Subcutaneous abdominal adipose tissue (tissue), 5 donors: ENCODE data around the gene RIBC2.

Experiments used
- H3K27ac ChIP-seq: one replicate; pipeline ENCODE4 v1.7.0; 2013; ENCODE audit warnings: low read depth, mild to moderate bottlenecking, inconsistent platforms, low read length, moderate library complexity
- H3K27me3 ChIP-seq, 5 donors: one replicate each; pipeline ENCODE4 v1.7.0; 2013; ENCODE audit warnings: low read length in 5 of 5, inconsistent platforms in 1 of 5; ENCODE audit not compliant: control insufficient read depth in 5 of 5, insufficient read depth in 4 of 5
- H3K36me3 ChIP-seq, 5 donors: one replicate each; pipeline ENCODE4 v1.7.0; 2013; ENCODE audit warnings: low read length in 5 of 5; ENCODE audit not compliant: control insufficient read depth in 5 of 5, insufficient read depth in 5 of 5
- H3K4me1 ChIP-seq, 5 donors: one replicate each; pipeline ENCODE4 v1.7.0; 2013; ENCODE audit warnings: low read length in 5 of 5, mild to moderate bottlenecking in 3 of 5, moderate library complexity in 1 of 5; ENCODE audit not compliant: control insufficient read depth in 5 of 5, insufficient read depth in 5 of 5
- H3K4me3 ChIP-seq, 5 donors: one replicate each; pipeline ENCODE4 v1.7.0; 2013; ENCODE audit warnings: low read length in 5 of 5, low read depth in 1 of 5
- H3K9ac ChIP-seq, 5 donors: one replicate each; pipeline ENCODE4 v1.7.0; 2013; ENCODE audit warnings: low read length in 5 of 5, mild to moderate bottlenecking in 4 of 5, moderate library complexity in 3 of 5
- H3K9me3 ChIP-seq, 5 donors: one replicate each; pipeline ENCODE4 v1.7.0; 2013; ENCODE audit warnings: low read length in 5 of 5; ENCODE audit not compliant: control insufficient read depth in 5 of 5
- donor health status: healthy.
- donor health status: healthy.
- donor health status: healthy.
- donor health status: healthy.
- donor health status: healthy.

RIBC2 gene

DNA sequence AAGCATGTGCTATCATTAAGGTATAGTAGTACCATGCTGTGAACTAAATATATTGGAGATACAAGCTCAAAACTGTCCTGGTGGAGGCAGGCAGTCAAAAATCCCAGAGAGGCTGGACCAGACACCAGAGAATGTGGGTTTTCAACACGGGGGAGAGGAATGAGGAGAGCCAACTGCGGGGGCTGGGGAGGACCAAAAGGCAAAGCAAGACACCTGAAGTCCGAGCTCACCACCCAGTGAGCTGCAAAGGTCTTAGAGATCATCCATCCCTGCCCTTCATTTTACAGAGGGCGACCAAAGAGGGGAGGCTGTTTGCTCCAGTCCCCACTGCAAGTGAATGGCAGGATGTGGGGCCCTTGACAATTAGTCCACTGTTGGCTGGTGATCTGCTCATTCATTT lies 10.0 kb downstream of the RIBC2 start:
- Histone ChIP-seq H3K27ac (no peak overlapping the region), H3K27me3 (peaks cover 0 to 6% (median 3%) of the 10 kb centered on the region in 5 donors), H3K9me3 (peaks cover 0 to 9% (median 8%) of the 10 kb centered on the region in 5 donors), H3K36me3 (no peaks in the 10 kb centered on the region), H3K4me1 (peaks cover 0 to 4% (median 0%) of the 10 kb centered on the region in 5 donors), H3K4me3 (no peak overlapping the region), H3K9ac (no peak overlapping the region)

GRCh38 chr22:45424241-45424731 lies 10.8 kb downstream of the RIBC2 start:
- H3K27me3 ChIP-seq, result peaks cover 4 to 6% (median 5%) of the 10 kb centered on the region in 5 donors
- peaks cover 0 to 4% (median 0%) of the 10 kb centered on the region in 5 donors for H3K4me1 ChIP-seq
- H3K27ac ChIP-seq, result no peak overlapping the region
- no peak overlapping the region for H3K9ac ChIP-seq
- H3K9me3 ChIP-seq, result peaks cover 0 to 9% (median 8%) of the 10 kb centered on the region in 5 donors
- H3K4me3 ChIP-seq, result no peak overlapping the region
- no peaks in the 10 kb centered on the region for H3K36me3 ChIP-seq

DNA sequence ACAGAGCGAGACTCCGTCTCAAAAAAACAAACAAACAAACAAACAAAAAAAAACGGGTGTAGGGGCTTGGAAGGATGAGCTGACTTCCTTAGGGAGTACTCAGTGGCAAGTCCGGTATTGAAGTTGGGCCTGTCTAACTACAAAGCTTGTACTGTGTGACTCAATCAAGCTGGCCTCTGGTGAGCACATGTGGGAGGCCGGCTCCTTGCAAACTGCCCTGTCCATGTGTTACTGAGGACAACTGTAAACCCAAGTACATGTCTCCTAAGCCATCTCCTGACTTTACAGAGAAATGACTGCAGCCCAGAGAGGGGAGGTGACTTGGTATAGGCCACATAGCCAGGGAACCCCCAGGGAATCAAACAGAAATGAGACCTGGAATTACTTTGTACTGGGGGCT lies 11.6 kb downstream of the RIBC2 start:
- no peaks in the 10 kb centered on the region for H3K36me3 ChIP-seq
- H3K4me1 ChIP-seq, result peaks cover 0 to 6% (median 2%) of the 10 kb centered on the region in 5 donors
- H3K27me3 ChIP-seq, result peaks cover 4 to 8% (median 6%) of the 10 kb centered on the region in 5 donors
- H3K9ac ChIP-seq, result no peak overlapping the region
- no peak overlapping the region for H3K27ac ChIP-seq
- no peak overlapping the region for H3K4me3 ChIP-seq
- peaks cover 0 to 9% (median 7%) of the 10 kb centered on the region in 5 donors for H3K9me3 ChIP-seq

DNA sequence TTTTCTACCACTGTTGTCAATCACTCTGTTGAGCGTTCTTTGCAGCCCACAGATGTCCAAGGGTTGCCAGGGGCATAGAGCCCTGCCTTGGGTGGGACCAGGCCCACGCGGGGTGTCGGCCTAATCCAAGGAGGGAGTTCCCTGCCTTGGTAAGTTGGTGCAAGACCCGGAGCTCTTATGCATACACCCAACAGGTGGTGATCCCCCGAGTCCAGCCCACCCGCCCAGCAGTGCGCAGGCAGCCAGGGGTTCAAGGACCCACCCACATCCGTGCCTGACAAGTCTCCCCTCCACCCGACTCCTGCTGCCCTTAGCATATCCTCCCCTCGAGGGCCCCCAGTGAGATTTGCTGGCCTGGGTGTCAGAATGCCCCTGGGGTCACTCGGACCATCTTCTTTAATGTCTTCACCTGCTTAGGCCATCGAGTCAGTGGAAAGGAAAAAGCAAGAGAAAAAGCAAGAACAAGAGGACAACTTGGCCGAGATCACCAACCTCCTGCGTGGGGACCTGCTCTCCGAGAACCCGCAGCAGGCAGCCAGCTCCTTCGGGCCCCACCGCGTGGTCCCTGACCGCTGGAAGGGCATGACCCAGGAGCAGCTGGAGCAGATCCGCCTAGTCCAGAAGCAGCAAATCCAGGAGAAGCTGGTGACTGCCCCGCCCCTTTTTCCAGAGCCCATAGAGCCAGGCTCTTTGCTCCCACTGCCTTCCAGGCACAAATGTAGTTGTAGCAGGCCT lies 12.2 kb downstream of the RIBC2 start:
- H3K27ac ChIP-seq, result no peak overlapping the region
- no peak overlapping the region for H3K9ac ChIP-seq
- no peak overlapping the region for H3K4me3 ChIP-seq
- H3K36me3 ChIP-seq, result no peaks in the 10 kb centered on the region
- H3K9me3 ChIP-seq, result peaks cover 0 to 9% (median 7%) of the 10 kb centered on the region in 5 donors
- peaks cover 4 to 13% (median 6%) of the 10 kb centered on the region in 5 donors for H3K27me3 ChIP-seq
- H3K4me1 ChIP-seq, result peaks cover 0 to 9% (median 2%) of the 10 kb centered on the region in 5 donors

DNA sequence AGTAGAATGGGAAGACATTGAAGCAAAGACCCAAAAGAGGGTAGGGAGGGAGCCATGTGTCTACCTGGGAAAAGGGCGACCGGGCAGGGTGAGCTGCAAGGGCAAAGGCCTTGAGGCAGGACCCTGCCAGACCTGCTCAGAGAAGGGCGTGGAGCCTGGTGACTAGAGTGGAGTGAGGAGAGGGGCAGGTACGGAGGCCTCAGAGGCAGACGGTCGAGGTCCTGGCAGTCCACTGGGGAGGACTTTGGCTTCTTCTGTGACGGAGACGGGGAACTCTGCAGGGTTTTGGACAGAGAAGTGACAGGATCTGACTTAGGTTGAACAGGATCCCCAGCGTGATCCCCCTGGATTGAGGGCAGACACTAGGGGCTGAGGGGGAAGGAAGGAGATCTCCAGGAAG lies 12.9 kb downstream of the RIBC2 start:
- Histone ChIP-seq H3K4me3 (no peak overlapping the region), H3K27me3 (peaks cover 4 to 13% (median 6%) of the 10 kb centered on the region in 5 donors), H3K36me3 (no peaks in the 10 kb centered on the region), H3K27ac (no peak overlapping the region), H3K9ac (no peak overlapping the region), H3K9me3 (peaks cover 0 to 9% (median 7%) of the 10 kb centered on the region in 5 donors), H3K4me1 (peaks cover 0 to 9% (median 2%) of the 10 kb centered on the region in 5 donors)

DNA sequence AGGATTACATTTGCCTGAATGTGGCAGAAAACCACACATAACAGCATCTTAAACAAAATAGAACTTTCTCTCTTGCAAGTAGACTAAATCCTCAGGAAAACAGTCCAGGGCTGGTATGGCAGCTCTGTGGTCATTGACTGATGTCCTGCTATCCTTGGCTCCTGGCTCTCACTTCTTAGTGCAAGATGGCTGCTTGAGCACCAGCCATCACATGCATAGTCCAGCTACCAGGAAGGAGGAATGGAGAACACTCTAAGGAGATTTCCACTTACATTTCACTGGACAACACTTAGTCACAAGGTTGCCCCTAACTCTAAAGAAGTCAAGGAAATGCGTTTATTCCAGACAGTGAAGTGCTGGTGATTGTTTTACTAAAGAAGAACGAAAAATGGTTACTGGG lies 13.6 kb downstream of the RIBC2 start:
- Histone ChIP-seq H3K36me3 (no peaks in the 10 kb centered on the region), H3K27ac (no peak overlapping the region), H3K27me3 (peaks cover 4 to 13% (median 6%) of the 10 kb centered on the region in 5 donors), H3K4me1 (peaks cover 0 to 9% (median 0%) of the 10 kb centered on the region in 5 donors), H3K9ac (no peak overlapping the region), H3K9me3 (peaks cover 0 to 9% (median 7%) of the 10 kb centered on the region in 5 donors), H3K4me3 (no peak overlapping the region)

- no peak overlapping the region for H3K9ac ChIP-seq
- H3K27me3 ChIP-seq, result peaks cover 4 to 9% (median 6%) of the 10 kb centered on the region in 5 donors
- H3K9me3 ChIP-seq, result peaks cover 0 to 9% (median 7%) of the 10 kb centered on the region in 5 donors
- H3K4me1 ChIP-seq, result peaks cover 0 to 9% (median 0%) of the 10 kb centered on the region in 5 donors
- H3K27ac ChIP-seq, result no peak overlapping the region
- H3K36me3 ChIP-seq, result no peaks in the 10 kb centered on the region
- H3K4me3 ChIP-seq, result no peak overlapping the region
These were observed 15.2 kb downstream of the RIBC2 start for GRCh38 chr22:45428391-45429385.

- Histone ChIP-seq H3K4me3 (no peak overlapping the region), H3K9ac (no peak overlapping the region), H3K36me3 (no peaks in the 10 kb centered on the region), H3K9me3 (peaks cover 0 to 9% (median 7%) of the 10 kb centered on the region in 5 donors), H3K27ac (no peak overlapping the region), H3K27me3 (peaks cover 4 to 11% (median 6%) of the 10 kb centered on the region in 5 donors), H3K4me1 (peaks cover 0 to 6% (median 0%) of the 10 kb centered on the region in 5 donors)
These were observed 15.9 kb downstream of the RIBC2 start for GRCh38 chr22:45429424-45429823.

DNA sequence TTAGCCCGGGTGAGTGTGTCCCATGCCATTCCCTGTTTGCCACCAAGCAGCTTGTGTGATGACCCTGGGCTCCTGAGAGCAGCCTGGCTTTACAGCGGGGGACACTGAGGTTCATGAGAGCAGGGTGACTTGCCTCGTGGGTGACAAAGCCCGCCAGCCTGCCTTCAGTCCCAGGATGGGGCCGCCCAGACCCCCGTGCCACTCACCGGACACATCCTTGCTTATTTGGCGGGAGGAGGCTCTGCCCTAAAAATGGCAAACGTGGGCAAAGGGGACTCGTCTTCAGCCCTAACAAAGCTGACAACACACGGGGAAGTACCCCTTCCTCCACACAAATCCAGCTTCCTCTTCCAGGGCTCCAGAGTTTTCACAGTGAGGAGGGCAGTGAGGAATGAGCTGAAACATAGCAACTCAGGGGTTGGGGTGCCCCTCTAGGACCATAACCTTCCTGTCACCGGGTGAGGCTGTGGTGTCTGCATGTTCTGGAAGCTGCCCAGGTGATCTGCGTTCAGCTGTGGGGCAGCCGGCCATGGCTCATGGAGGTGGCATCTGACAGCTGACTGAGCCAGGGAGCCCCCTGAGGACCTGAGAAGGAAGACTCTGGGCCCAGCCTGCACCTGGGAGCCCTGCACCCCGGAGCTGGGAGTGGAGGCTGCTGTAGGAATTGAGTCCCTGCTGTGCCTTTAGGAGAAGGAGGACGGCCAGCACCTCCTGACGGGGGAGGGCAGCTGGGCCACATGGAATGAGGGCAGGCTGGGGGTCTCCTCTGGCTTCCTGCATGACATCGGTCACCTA lies 16.7 kb downstream of the RIBC2 start:
- H3K36me3 ChIP-seq, result no peaks in the 10 kb centered on the region
- H3K4me3 ChIP-seq, result no peak overlapping the region
- H3K9ac ChIP-seq, result no peak overlapping the region
- no peak overlapping the region for H3K27ac ChIP-seq
- H3K27me3 ChIP-seq, result peaks cover 4 to 11% (median 6%) of the 10 kb centered on the region in 5 donors
- H3K9me3 ChIP-seq, result peaks cover 0 to 9% (median 7%) of the 10 kb centered on the region in 5 donors
- peaks cover under 1 to 12% (median 5%) of the 10 kb centered on the region in 5 donors for H3K4me1 ChIP-seq
